Mesothelial cell of epicardium (in vitro differentiated cells): Measurements from ENCODE around the gene EVA1B. TPM values are rescaled to one million over a fixed set of nuclear protein-coding genes. Genes with fewer than 3 reads are reported as not detected.

ENCODE experiments used
- DNase-seq, 2 experiments: peaks; one replicate each; pipeline ENCODE4 v3.0.0; 2021; ENCODE audit warnings: low spot score in 2 of 2; ENCODE audit not compliant: unreplicated experiment in 2 of 2
- H3K27ac Mint-ChIP-seq: 2 replicates; pipeline ENCODE4 v1.8.0; 2021; ENCODE audit warnings: mixed read lengths
- H3K27me3 Mint-ChIP-seq: 2 replicates; pipeline ENCODE4 v1.8.0; 2021; ENCODE audit warnings: low read depth, mixed read lengths
- H3K36me3 Mint-ChIP-seq: 2 replicates; pipeline ENCODE4 v1.8.0; 2021; ENCODE audit warnings: mixed read lengths
- H3K4me1 Mint-ChIP-seq: 2 replicates; pipeline ENCODE4 v1.8.0; 2021; ENCODE audit warnings: mixed read lengths
- H3K4me3 Mint-ChIP-seq: 2 replicates; pipeline ENCODE4 v1.8.0; 2021; ENCODE audit warnings: mild to moderate bottlenecking, moderate library complexity, mixed read lengths
- H3K9me3 Mint-ChIP-seq: 2 replicates; pipeline ENCODE4 v1.8.0; 2021; ENCODE audit warnings: mixed read lengths
- total RNA-seq: library from RNA; stranded (reverse); gene quantifications from 3 replicates; pipeline ENCODE4 v1.2.1, GENCODE V29; 2021
- TF ChIP-seq, protein P1 (sequence below): fragments of 200-600 bp; sonication (generic); IDR thresholded peaks from one replicate; pipeline ENCODE4 v1.5.0; 2021; ENCODE audit warnings: antibody characterized with exemption; ENCODE audit not compliant: unreplicated experiment

EVA1B gene
- total RNA-seq, 1 donor from 2014 or later, result 80.4 TPM

- no peaks in the 10 kb centered on the region for H3K9me3 Mint-ChIP-seq
- H3K4me3 Mint-ChIP-seq, result no peak overlapping the region
- TF ChIP-seq, protein P1, sequence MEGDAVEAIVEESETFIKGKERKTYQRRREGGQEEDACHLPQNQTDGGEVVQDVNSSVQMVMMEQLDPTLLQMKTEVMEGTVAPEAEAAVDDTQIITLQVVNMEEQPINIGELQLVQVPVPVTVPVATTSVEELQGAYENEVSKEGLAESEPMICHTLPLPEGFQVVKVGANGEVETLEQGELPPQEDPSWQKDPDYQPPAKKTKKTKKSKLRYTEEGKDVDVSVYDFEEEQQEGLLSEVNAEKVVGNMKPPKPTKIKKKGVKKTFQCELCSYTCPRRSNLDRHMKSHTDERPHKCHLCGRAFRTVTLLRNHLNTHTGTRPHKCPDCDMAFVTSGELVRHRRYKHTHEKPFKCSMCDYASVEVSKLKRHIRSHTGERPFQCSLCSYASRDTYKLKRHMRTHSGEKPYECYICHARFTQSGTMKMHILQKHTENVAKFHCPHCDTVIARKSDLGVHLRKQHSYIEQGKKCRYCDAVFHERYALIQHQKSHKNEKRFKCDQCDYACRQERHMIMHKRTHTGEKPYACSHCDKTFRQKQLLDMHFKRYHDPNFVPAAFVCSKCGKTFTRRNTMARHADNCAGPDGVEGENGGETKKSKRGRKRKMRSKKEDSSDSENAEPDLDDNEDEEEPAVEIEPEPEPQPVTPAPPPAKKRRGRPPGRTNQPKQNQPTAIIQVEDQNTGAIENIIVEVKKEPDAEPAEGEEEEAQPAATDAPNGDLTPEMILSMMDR, result no peak
- peaks cover 21% of the 10 kb centered on the region for H3K36me3 Mint-ChIP-seq
- no peak overlapping the region for H3K27ac Mint-ChIP-seq
- no peak for DNase-seq
- peaks cover 16% of the 10 kb centered on the region for H3K4me1 Mint-ChIP-seq
- H3K27me3 Mint-ChIP-seq, result no peaks in the 10 kb centered on the region
Observed at GRCh38 chr1:36355811-36356210, 32.4 kb upstream of the EVA1B start.

GRCh38 chr1:36354486-36354885 lies 31.0 kb upstream of the EVA1B start:
- no peak for DNase-seq
- peaks cover 21% of the 10 kb centered on the region for H3K36me3 Mint-ChIP-seq
- no peaks in the 10 kb centered on the region for H3K27me3 Mint-ChIP-seq
- TF ChIP-seq, protein P1, result no peak
- peaks cover 16% of the 10 kb centered on the region for H3K4me1 Mint-ChIP-seq
- H3K4me3 Mint-ChIP-seq, result no peak overlapping the region
- no peak overlapping the region for H3K27ac Mint-ChIP-seq
- no peaks in the 10 kb centered on the region for H3K9me3 Mint-ChIP-seq

GRCh38 chr1:36352910-36353878 lies 29.7 kb upstream of the EVA1B start:
- peaks cover 24% of the 10 kb centered on the region for H3K36me3 Mint-ChIP-seq
- H3K27ac Mint-ChIP-seq, result peak overlapping the region; percentile 92
- H3K9me3 Mint-ChIP-seq, result no peaks in the 10 kb centered on the region
- H3K27me3 Mint-ChIP-seq, result no peaks in the 10 kb centered on the region
- no peak for DNase-seq
- H3K4me1 Mint-ChIP-seq, result peaks cover 16% of the 10 kb centered on the region
- no peak overlapping the region for H3K4me3 Mint-ChIP-seq
- TF ChIP-seq, protein P1, result no peak

DNA sequence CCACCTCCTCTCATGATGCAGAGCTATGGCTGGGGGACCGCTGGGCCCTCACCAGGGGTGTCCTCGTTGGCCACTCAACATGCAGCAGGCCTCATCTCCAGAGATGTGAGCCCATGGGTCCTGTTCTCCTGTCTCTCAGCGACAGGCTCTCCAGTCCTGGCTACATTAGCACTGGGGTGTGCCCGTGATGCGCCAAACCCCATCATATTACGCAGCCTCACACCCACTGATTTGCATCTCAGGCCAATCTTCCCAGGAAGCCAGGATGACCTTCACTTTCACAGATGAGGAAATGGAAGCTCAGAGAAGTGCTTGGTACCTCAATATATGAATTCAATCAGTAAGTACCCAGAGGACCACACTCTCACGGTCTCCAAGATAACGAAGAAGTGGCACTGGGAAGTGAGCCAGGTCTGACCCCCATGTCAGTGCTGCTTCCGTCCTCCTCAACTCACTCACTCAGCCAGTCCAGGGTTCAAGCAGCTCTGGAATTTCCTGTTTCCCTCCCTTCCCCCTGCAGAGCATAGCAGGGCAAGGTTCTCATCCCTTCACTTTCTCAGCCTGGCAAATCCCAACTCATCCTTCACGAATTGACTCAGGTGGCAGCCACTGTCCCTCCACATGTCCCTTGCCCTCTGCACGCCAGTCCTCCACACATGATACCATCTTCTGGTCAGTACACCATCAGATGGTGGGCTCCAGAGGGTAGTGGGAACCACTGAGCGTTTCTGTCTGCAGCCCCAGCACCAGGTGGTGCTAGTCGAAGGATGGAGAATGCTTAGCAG lies 28.9 kb upstream of the EVA1B start:
- H3K4me3 Mint-ChIP-seq, result no peak overlapping the region
- H3K27me3 Mint-ChIP-seq, result no peaks in the 10 kb centered on the region
- TF ChIP-seq, protein P1, result no peak
- H3K36me3 Mint-ChIP-seq, result peaks cover 26% of the 10 kb centered on the region
- DNase-seq, result no peak
- peaks cover 16% of the 10 kb centered on the region for H3K4me1 Mint-ChIP-seq
- H3K27ac Mint-ChIP-seq, result peak overlapping the region; percentile 92
- H3K9me3 Mint-ChIP-seq, result no peaks in the 10 kb centered on the region

GRCh38 chr1:36351227-36351977 lies 28.0 kb upstream of the EVA1B start:
- TF ChIP-seq, protein P1, result no peak
- Mint-ChIP-seq H3K27ac (peak overlapping the region; percentile 92), H3K9me3 (no peaks in the 10 kb centered on the region), H3K4me1 (peaks cover 16% of the 10 kb centered on the region), H3K27me3 (no peaks in the 10 kb centered on the region), H3K4me3 (no peak overlapping the region), H3K36me3 (peaks cover 27% of the 10 kb centered on the region)
- no peak for DNase-seq
